Measurements from ENCODE around the gene PCDHGC5.
A peak's percentile ranks its signal among the peaks of the same experiment; 100 is the strongest.

Gene PCDHGC5

DNA sequence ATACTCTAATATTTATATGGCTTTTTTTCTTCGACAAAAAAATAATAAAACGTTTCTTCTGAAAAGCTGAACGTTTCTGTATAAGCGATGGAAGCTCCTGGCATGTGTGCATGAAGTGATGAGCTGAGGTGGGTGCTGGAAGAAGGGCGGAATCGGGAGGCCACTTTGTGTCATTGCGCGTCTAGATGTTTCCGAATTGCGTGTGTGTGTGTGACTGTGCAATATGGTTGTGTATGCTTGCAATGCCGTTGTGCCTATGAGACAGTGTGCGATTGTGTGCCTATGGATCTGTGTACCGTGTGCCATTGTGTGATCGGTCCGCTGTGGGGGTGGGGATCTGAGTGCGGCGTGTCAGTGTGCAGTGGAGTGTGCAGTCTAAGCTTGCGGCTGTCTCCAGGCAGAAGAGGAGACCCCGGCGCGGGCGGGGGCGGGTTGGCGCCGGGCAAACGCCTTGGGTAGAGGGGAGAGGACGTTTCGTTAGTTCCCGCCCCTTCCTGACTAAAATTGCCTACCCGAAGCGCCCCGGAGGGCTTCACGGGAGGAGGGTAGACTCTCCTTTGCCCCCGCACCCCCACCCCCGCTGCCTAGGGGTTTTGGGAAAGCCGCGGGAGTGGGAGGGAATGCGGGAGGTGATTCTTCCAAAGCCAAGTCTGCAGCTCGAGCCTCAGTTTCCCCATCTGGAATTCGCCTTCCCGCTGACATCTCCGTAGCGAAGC is 24.2 kb downstream of the PCDHGC5 start:
- no peak for DNase-seq (ENCODE audit: low read depth)

GRCh38 chr5:141513627-141514329 is 24.9 kb downstream of the PCDHGC5 start:
- peak; percentile 19 for DNase-seq (ENCODE audit: low read depth)

GRCh38 chr5:141514330-141515133 is 25.7 kb downstream of the PCDHGC5 start:
- DNase-seq (ENCODE audit: low read depth) = no peak

GRCh38 chr5:141515141-141515540 is 26.3 kb downstream of the PCDHGC5 start:
- DNase-seq (ENCODE audit: low read depth) = no peak

GRCh38 chr5:141515946-141516671 is 27.2 kb downstream of the PCDHGC5 start:
- DNase-seq (ENCODE audit: low read depth) = no peak

DNA sequence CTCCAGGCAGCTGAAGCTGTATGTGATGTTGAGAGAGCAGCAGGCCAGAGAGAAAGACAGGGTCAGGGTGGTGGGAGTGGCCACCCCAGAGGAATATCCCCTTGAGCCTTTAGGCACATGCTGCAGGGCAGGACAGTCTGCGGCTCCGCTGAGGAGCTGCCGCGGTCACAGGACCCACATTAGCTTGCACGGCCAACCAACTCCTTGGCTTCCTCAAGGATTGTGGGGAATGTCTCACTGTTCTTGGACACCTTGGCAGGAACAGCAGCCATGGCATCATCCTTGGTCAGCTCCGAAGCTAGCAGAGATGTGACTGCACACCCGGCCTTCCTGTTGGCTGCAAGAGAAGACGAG is 27.8 kb downstream of the PCDHGC5 start:
- no peak for DNase-seq (ENCODE audit: low read depth)

GRCh38 chr5:141517312-141517711 is 28.4 kb downstream of the PCDHGC5 start:
- no peak for DNase-seq (ENCODE audit: low read depth)

DNA sequence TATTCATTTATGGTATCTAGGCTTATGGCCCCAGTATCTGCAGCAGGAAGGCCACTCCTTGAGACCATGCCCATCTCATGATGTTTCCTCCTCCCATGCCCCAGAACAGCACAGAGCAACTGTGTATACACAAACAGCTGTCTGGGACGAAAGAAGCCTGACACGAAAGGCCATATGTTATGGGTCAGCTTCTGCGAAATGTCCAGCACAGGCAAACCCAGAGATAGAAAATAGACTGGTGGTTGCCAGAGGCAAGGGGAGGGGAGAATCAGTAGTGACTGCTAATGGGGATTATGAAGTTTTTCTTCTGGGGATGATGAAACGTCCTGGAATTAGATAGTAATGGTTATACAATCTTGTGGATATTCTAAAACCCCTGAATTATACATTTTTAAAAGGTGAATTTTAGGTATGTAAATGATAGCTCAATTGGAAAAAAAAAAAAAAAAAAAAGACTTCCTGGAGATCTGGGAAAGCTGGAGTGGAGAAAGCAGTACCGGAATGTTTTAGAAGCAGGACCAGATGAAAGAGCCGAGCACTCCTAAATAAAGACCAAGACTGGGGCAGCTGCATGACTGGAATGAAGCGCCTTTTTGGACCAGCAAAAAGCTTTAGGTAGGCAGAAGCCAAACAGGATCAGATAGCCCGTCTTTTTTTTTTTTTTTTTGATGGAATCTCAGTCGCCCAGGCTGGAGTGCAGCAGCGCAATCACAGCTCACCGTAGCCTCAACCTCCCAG is 29.2 kb downstream of the PCDHGC5 start:
- DNase-seq (ENCODE audit: low read depth) = no peak

DNA sequence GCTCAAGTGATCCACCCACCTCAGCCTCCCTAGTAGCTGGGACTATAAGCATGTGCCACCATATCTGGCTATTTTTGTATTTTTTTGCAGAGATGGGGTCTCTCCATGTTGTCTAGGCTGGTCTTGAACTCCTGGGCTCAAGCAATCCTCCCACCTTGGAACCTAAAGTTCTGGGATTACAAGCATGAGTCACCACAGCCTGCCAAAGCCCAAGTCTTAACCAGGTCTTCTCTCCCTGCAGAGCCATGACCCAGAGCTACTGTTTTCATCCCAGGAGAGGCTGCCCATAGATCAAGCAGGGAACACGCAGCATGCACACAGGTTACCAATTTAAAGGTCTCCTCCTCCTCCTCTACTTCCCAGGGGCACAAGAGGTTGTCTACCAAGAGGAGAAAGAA is 29.7 kb downstream of the PCDHGC5 start:
- no peak for DNase-seq (ENCODE audit: low read depth)

GRCh38 chr5:141519605-141520565 is 31.0 kb downstream of the PCDHGC5 start:
- no peak for DNase-seq (ENCODE audit: low read depth)

DNA sequence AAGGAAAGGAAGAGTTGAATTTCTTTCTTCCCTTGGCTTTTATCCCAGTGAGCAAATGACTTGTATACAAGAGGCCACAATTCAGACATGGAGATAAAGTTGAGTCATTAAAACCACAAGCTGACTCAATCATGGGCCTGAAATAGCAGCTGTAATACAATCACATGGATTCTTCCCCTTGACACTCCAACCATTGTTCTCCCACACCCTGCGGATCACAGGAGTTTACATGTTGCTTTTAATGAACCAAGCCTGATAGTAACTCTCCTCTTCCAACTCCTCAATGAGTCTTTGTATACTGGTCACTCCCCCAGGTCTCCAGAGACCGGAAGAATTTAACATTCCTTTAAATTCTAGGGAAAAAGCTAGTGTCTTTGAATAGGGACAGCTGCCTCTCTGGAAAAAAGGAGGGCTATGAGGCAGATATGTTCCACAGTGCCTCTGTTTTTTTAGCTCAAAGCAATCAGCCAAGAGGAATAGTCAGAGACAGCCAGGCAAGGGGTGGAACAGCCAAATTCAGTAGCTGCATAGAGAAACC is 32.4 kb downstream of the PCDHGC5 start:
- no peak for DNase-seq (ENCODE audit: low read depth)

- no peak for DNase-seq (ENCODE audit: low read depth)
Measured at GRCh38 chr5:141522301-141522700, 33.4 kb downstream of the PCDHGC5 start.

DNA sequence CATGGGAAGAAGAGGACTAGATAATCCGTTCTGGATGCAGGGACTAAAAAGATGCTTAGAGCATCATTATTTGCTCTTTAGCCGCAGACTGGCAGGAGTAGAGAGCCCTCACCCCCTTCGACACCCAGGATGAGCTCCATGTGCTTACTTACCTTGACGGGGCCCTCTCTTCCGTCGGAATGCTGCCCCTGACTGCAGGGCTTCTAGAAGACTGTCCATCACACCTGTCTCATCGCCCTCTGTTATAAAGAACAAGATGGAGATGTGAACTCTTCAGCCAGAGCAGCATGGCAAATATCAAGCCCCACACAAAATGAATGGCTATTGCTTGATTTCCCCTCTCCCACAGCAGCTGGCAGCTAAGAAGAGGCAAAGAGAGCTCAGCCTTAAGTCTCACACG is 35.1 kb downstream of the PCDHGC5 start:
- no peak for DNase-seq (ENCODE audit: low read depth)

- peak; percentile 20 for DNase-seq (ENCODE audit: low read depth)
Measured at GRCh38 chr5:141524604-141525597, 36.0 kb downstream of the PCDHGC5 start.

DNA sequence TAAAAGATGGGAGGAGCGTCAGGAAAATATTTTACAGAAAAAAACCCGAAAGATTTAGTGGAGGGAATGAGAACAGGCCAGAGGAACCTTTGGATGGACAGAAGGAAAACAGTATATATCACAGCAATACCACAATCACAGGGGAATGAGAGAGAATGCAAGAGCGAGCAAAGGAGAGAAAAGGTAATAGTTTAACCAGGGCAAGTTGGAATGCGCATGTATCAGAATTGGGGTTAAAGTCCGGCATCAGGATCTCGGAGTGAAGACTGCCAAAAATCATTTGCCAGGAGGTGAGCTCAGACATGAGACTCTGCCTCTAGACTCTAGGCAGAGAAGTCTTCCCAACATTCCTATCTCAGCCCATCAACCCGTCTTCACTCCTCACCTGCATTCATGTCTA is 36.8 kb downstream of the PCDHGC5 start:
- no peak for DNase-seq (ENCODE audit: low read depth)

- no peak for DNase-seq (ENCODE audit: low read depth)
Measured at GRCh38 chr5:141527426-141527825, 38.5 kb downstream of the PCDHGC5 start.

GRCh38 chr5:141528291-141528984 is 39.6 kb downstream of the PCDHGC5 start:
- no peak for DNase-seq (ENCODE audit: low read depth)

DNA sequence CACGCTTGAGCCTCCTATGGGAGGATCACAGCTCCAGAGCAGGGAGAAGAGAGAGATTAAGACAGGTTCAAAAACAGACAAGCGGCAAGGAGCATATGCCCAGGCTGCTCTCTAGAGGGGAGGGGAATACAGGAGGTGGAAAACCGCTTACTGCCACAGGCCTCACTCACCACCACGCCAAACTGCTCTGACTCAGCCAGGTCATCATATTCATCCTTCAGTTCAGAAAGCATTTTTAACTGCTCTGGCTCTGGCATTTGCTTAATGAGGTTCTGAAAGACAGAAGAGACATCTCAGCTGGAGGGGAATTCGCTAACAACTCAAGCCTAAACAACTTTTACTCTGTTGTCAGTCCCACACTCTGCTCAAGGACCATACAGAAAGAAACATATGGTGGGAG is 40.1 kb downstream of the PCDHGC5 start:
- DNase-seq (ENCODE audit: low read depth) = no peak
